ENCODE results near the gene CLASRP. TPM values are rescaled to one million over a fixed set of nuclear protein-coding genes. Genes with fewer than 3 reads are reported as not detected.
A peak's percentile ranks its signal among the peaks of the same experiment; 100 is the strongest.

Gene CLASRP
- total RNA-seq, 1 donor, result 17.0 TPM

- Histone ChIP-seq H3K4me3 (ENCODE audit: insufficient read depth, low read length) (no peak overlapping the region), H3K4me2 (ENCODE audit: insufficient read depth, low read length) (no peak overlapping the region), H3K27me3 (ENCODE audit: insufficient read depth, low read length) (no peaks in the 10 kb centered on the region), H3K79me2 (ENCODE audit: insufficient read depth, low read length) (peaks cover 10% of the 10 kb centered on the region), H3K4me1 (ENCODE audit: insufficient read depth, low read length) (no peaks in the 10 kb centered on the region), H4K20me1 (ENCODE audit: insufficient read depth, low read length) (peaks cover 26% of the 10 kb centered on the region), H3K9me3 (ENCODE audit: low read depth, low read length) (no peaks in the 10 kb centered on the region), H3K27ac (ENCODE audit: low read depth, low read length) (no peak overlapping the region), H2AFZ (ENCODE audit: low read length) (no peak overlapping the region), H3K36me3 (ENCODE audit: insufficient read depth, low read length) (peaks cover 71% of the 10 kb centered on the region)
- TF ChIP-seq CTCF (IDR thresholded peaks at IDR 0.05; ENCODE audit: extremely low read depth, low read depth, low read length), result no peak
- DNase-seq (ENCODE audit: insufficient read length, low spot score, missing footprints), result peak; percentile 76
Measured at GRCh38 chr19:45063851-45064801, 25.3 kb downstream of the CLASRP start.

- H2AFZ ChIP-seq (ENCODE audit: low read length), result no peak overlapping the region
- H3K36me3 ChIP-seq (ENCODE audit: insufficient read depth, low read length), result peaks cover 57% of the 10 kb centered on the region
- no peaks in the 10 kb centered on the region for H3K9me3 ChIP-seq (ENCODE audit: low read depth, low read length)
- peaks cover 10% of the 10 kb centered on the region for H3K79me2 ChIP-seq (ENCODE audit: insufficient read depth, low read length)
- H3K27me3 ChIP-seq (ENCODE audit: insufficient read depth, low read length), result no peaks in the 10 kb centered on the region
- DNase-seq (ENCODE audit: insufficient read length, low spot score, missing footprints), result peak; percentile 81
- no peak overlapping the region for H3K4me2 ChIP-seq (ENCODE audit: insufficient read depth, low read length)
- H3K4me1 ChIP-seq (ENCODE audit: insufficient read depth, low read length), result no peaks in the 10 kb centered on the region
- no peak overlapping the region for H3K27ac ChIP-seq (ENCODE audit: low read depth, low read length)
- H3K4me3 ChIP-seq (ENCODE audit: insufficient read depth, low read length), result no peak overlapping the region
- peaks cover 15% of the 10 kb centered on the region for H4K20me1 ChIP-seq (ENCODE audit: insufficient read depth, low read length)
- TF ChIP-seq CTCF (IDR thresholded peaks at IDR 0.05; ENCODE audit: extremely low read depth, low read depth, low read length), result no peak
Measured at GRCh38 chr19:45066921-45067661, 28.2 kb downstream of the CLASRP start.

GRCh38 chr19:45068041-45068440, 29.2 kb downstream of the CLASRP start:
- Histone ChIP-seq H3K4me2 (ENCODE audit: insufficient read depth, low read length) (no peak overlapping the region), H3K9me3 (ENCODE audit: low read depth, low read length) (no peaks in the 10 kb centered on the region), H3K27me3 (ENCODE audit: insufficient read depth, low read length) (no peaks in the 10 kb centered on the region), H3K4me1 (ENCODE audit: insufficient read depth, low read length) (no peaks in the 10 kb centered on the region), H2AFZ (ENCODE audit: low read length) (no peak overlapping the region), H4K20me1 (ENCODE audit: insufficient read depth, low read length) (peaks cover 15% of the 10 kb centered on the region), H3K4me3 (ENCODE audit: insufficient read depth, low read length) (no peak overlapping the region), H3K27ac (ENCODE audit: low read depth, low read length) (no peak overlapping the region), H3K36me3 (ENCODE audit: insufficient read depth, low read length) (peaks cover 51% of the 10 kb centered on the region), H3K79me2 (ENCODE audit: insufficient read depth, low read length) (peaks cover 10% of the 10 kb centered on the region)
- DNase-seq (ENCODE audit: insufficient read length, low spot score, missing footprints), result peak; percentile 76
- no peak for TF ChIP-seq CTCF (IDR thresholded peaks at IDR 0.05; ENCODE audit: extremely low read depth, low read depth, low read length)

- Histone ChIP-seq H3K4me3 (ENCODE audit: insufficient read depth, low read length) (no peak overlapping the region), H3K36me3 (ENCODE audit: insufficient read depth, low read length) (peaks cover 47% of the 10 kb centered on the region), H2AFZ (ENCODE audit: low read length) (no peak overlapping the region), H3K4me1 (ENCODE audit: insufficient read depth, low read length) (no peaks in the 10 kb centered on the region), H3K27me3 (ENCODE audit: insufficient read depth, low read length) (no peaks in the 10 kb centered on the region), H4K20me1 (ENCODE audit: insufficient read depth, low read length) (peaks cover 15% of the 10 kb centered on the region), H3K79me2 (ENCODE audit: insufficient read depth, low read length) (peaks cover 10% of the 10 kb centered on the region), H3K9me3 (ENCODE audit: low read depth, low read length) (no peaks in the 10 kb centered on the region), H3K4me2 (ENCODE audit: insufficient read depth, low read length) (no peak overlapping the region), H3K27ac (ENCODE audit: low read depth, low read length) (no peak overlapping the region)
- TF ChIP-seq CTCF (IDR thresholded peaks at IDR 0.05; ENCODE audit: extremely low read depth, low read depth, low read length), result no peak
- DNase-seq (ENCODE audit: insufficient read length, low spot score, missing footprints), result peak; percentile 97
Measured at GRCh38 chr19:45069056-45069455, 30.2 kb downstream of the CLASRP start.

Data from osteoblast (primary cell).